ENCODE measurements around the gene TEKT3. TPM values are rescaled to one million over a fixed set of nuclear protein-coding genes. Genes with fewer than 3 reads are reported as not detected.

Gene TEKT3
- total and polyA plus RNA-seq, 2 donors (not counting 3 experiments of a cell fraction or from before 2014, with no cell fraction given): 0.28 TPM; not detected in 1

- H3K9ac ChIP-seq (replicated peaks; ENCODE audit: extremely low read depth, insufficient read depth, low read length): peak overlapping the region; percentile 73
- POLR2A ChIA-PET: interaction anchor here (2.1 kb wide), 1 partner anchor 242 kb away, joined by 4 read pairs; no protein-coding TSS in a partner anchor
- H3K4me3 ChIP-seq (replicated peaks in 1 of 3; ENCODE audit: insufficient read depth in 1 of 3, low read depth in 1 of 3, low read length in 3 of 3): peak overlapping the region; percentile 50 to 82 (median 67)
- peak overlapping the region; percentile 99 for H2AFZ ChIP-seq (ENCODE audit: low read depth, low read length)
- H3K9me1 ChIP-seq (replicated peaks; ENCODE audit: control insufficient read depth, extremely low read depth, insufficient read depth, low read length): no peaks in the 10 kb centered on the region
- no peaks in the 10 kb centered on the region for H4K20me1 ChIP-seq (replicated peaks; ENCODE audit: control insufficient read depth, extremely low read depth, insufficient read depth, low read length)
- no peak for TF ChIP-seq JUN (IDR thresholded peaks at IDR 0.05; ENCODE audit: borderline replicate concordance, insufficient read depth, insufficient read length, low read depth)
- TF ChIP-seq FOS (IDR thresholded peaks at IDR 0.05; ENCODE audit: borderline replicate concordance, insufficient read depth, low read length): no peak
- TF ChIP-seq POLR2A (IDR thresholded peaks at IDR 0.05; ENCODE audit: low read depth, low read length): peak; percentile 74
- TF ChIP-seq MAX (IDR thresholded peaks at IDR 0.05; ENCODE audit: insufficient read depth, insufficient read length): no peak
- TF ChIP-seq CTCF (IDR thresholded peaks at IDR 0.05; ENCODE audit: extremely low read depth in 1 of 2, insufficient read depth in 1 of 2, low read depth in 1 of 2, low read length in 2 of 2): peak; percentile 68 to 94
- TF ChIP-seq EZH2 (IDR thresholded peaks at IDR 0.05; ENCODE audit: borderline replicate concordance, low read depth, low read length, severe bottlenecking): no peak
- peak; percentile 77 for TF ChIP-seq POLR2AphosphoS5 (IDR thresholded peaks at IDR 0.05; ENCODE audit: insufficient read depth, low read depth, low read length)
- FAIRE-seq: peak; percentile 92
- CTCF ChIA-PET: interaction anchor here (1.0 to 11.6 kb wide), 7 partner anchors 30 to 250 kb away, joined by 3 to 410 read pairs (median 12); no protein-coding TSS in a partner anchor
- H3K79me2 ChIP-seq (ENCODE audit: control insufficient read depth, insufficient read depth, low read length): peaks cover 33% of the 10 kb centered on the region
- no peaks in the 10 kb centered on the region for H3K9me3 ChIP-seq (replicated peaks; ENCODE audit: control insufficient read depth, insufficient read depth, low read length)
- peak overlapping the region; percentile 77 for H3K4me2 ChIP-seq (ENCODE audit: insufficient read depth, low read length)
- peaks cover 0 to 2% of the 10 kb centered on the region in 2 experiments for H3K27me3 ChIP-seq (ENCODE audit: control insufficient read depth in 2 of 2, insufficient read depth in 2 of 2, low read length in 2 of 2)
- BruUV-seq (replicated peaks): TSS peak; percentile 26
- peaks cover 0 to 9% of the 10 kb centered on the region in 2 experiments for H3K36me3 ChIP-seq (ENCODE audit: control insufficient read depth in 2 of 2, extremely low read depth in 1 of 2, insufficient read depth in 2 of 2, low read length in 2 of 2)
- peaks cover 30% of the 10 kb centered on the region for H3K4me1 ChIP-seq (ENCODE audit: control insufficient read depth, extremely low read depth, insufficient read depth, low read length)
- H3K27ac ChIP-seq (ENCODE audit: insufficient read depth, low read depth, low read length): peak overlapping the region; percentile 59
- DNase-seq (ENCODE audit: low read depth, low spot score): peak; percentile 89
- dilution Hi-C loops (cut with MboI; ENCODE audit: extremely low pct_ligation_motif_present, low sequenced_read_pairs) (no loop called here), intact Hi-C loops (cut with micrococcal nuclease) (loop anchor here (1.0 to 2.0 kb wide), 4 partner anchors 185 to 684 kb away; partner anchors contain the start of gene ADORA2B)
Observed at GRCh38 chr17:15260376-15261257, 80.8 kb downstream of the TEKT3 start.
